ENCODE measurements around the gene RAPGEF1. TPM values are rescaled to one million over a fixed set of nuclear protein-coding genes. Genes with fewer than 3 reads are reported as not detected.

Gene RAPGEF1
- total and polyA plus RNA-seq, 3 donors from 2014 or later, result 36.1 to 56.9 (median 55.8) TPM

GRCh38 chr9:131702911-131703310 lies 37.0 kb downstream of the RAPGEF1 start:
- Histone ChIP-seq H3K36me3 (ENCODE audit: low read depth, missing control alignments) (no peaks in the 10 kb centered on the region), H3K27me3 (no peaks in the 10 kb centered on the region), H3K4me3 (no peak overlapping the region), H3K4me1 (peaks cover 9% of the 10 kb centered on the region), H3K27ac (no peak overlapping the region), H3K9me3 (no peaks in the 10 kb centered on the region)
- WGBS, 2 donors, result 93 to 97% methylated on average over 8 of the region's 8 CpGs
- no peak for TF ChIP-seq POLR2A (IDR thresholded peaks at IDR 0.05)
- no peak for TF ChIP-seq CTCF (IDR thresholded peaks at IDR 0.05)
- intact Hi-C loops (cut with DNase I; ENCODE audit: low total_unique reads), result no loop called here
- no peak for DNase-seq

- 89 to 92% methylated on average over 6 of the region's 6 CpGs for WGBS, 2 donors
- TF ChIP-seq CTCF (IDR thresholded peaks at IDR 0.05) (no peak), POLR2A (IDR thresholded peaks at IDR 0.05) (no peak)
- H3K27ac ChIP-seq, result no peak overlapping the region
- H3K36me3 ChIP-seq (ENCODE audit: low read depth, missing control alignments), result no peaks in the 10 kb centered on the region
- H3K9me3 ChIP-seq, result no peaks in the 10 kb centered on the region
- no peaks in the 10 kb centered on the region for H3K27me3 ChIP-seq
- H3K4me1 ChIP-seq, result peaks cover 17% of the 10 kb centered on the region
- H3K4me3 ChIP-seq, result no peak overlapping the region
- intact Hi-C loops (cut with DNase I; ENCODE audit: low total_unique reads), result no loop called here
- no peak for DNase-seq
Measured at GRCh38 chr9:131701789-131702337, 38.0 kb downstream of the RAPGEF1 start.

GRCh38 chr9:131701436-131701781 lies 38.5 kb downstream of the RAPGEF1 start:
- DNase-seq, result no peak
- Histone ChIP-seq H3K9me3 (no peaks in the 10 kb centered on the region), H3K27me3 (no peaks in the 10 kb centered on the region), H3K36me3 (ENCODE audit: low read depth, missing control alignments) (no peaks in the 10 kb centered on the region), H3K4me3 (no peak overlapping the region), H3K4me1 (peaks cover 19% of the 10 kb centered on the region), H3K27ac (no peak overlapping the region)
- TF ChIP-seq CTCF (IDR thresholded peaks at IDR 0.05) (no peak), POLR2A (IDR thresholded peaks at IDR 0.05) (no peak)
- intact Hi-C loops (cut with DNase I; ENCODE audit: low total_unique reads), result no loop called here
- WGBS, 2 donors, result 86 to 92% methylated on average over 1 of the region's 1 CpG

GRCh38 chr9:131700765-131701435 lies 39.0 kb downstream of the RAPGEF1 start:
- Histone ChIP-seq H3K9me3 (no peaks in the 10 kb centered on the region), H3K4me1 (peaks cover 19% of the 10 kb centered on the region), H3K4me3 (no peak overlapping the region), H3K36me3 (ENCODE audit: low read depth, missing control alignments) (no peaks in the 10 kb centered on the region), H3K27me3 (no peaks in the 10 kb centered on the region), H3K27ac (no peak overlapping the region)
- no peak for DNase-seq
- WGBS, 2 donors, result 83 to 93% methylated on average over 11 of the region's 11 CpGs
- intact Hi-C loops (cut with DNase I; ENCODE audit: low total_unique reads), result no loop called here
- no peak for TF ChIP-seq CTCF (IDR thresholded peaks at IDR 0.05)
- no peak for TF ChIP-seq POLR2A (IDR thresholded peaks at IDR 0.05)

- TF ChIP-seq CTCF (IDR thresholded peaks at IDR 0.05), result no peak
- TF ChIP-seq POLR2A (IDR thresholded peaks at IDR 0.05), result no peak
- intact Hi-C loops (cut with DNase I; ENCODE audit: low total_unique reads), result no loop called here
- H3K27me3 ChIP-seq, result no peaks in the 10 kb centered on the region
- H3K4me1 ChIP-seq, result peaks cover 15% of the 10 kb centered on the region
- no peaks in the 10 kb centered on the region for H3K9me3 ChIP-seq
- H3K27ac ChIP-seq, result no peak overlapping the region
- DNase-seq, result no peak
- H3K36me3 ChIP-seq (ENCODE audit: low read depth, missing control alignments), result no peaks in the 10 kb centered on the region
- no peak overlapping the region for H3K4me3 ChIP-seq
- WGBS, 2 donors, result 97 to 99% methylated on average over 7 of the region's 7 CpGs
Measured at GRCh38 chr9:131700076-131700475, 39.8 kb downstream of the RAPGEF1 start.

Measured in testis (tissue), 3 donors.